RWPE1 (cell line): ENCODE data around the gene OR2F2.

Experiments
- CTCF ChIA-PET: fragments of 350-600 bp; sonication (Branson Sonifier 250); formaldehyde crosslinking; extraction: SDS; loops from one replicate; lab custom pipeline; 2021; lab: Yijun Ruan, JAX
- POLR2A ChIA-PET: fragments of 400-600 bp; formaldehyde crosslinking; extraction: SDS; loops from one replicate; lab custom pipeline; 2020; ENCODE audit warnings: antibody characterized with exemption; ENCODE audit not compliant: low non-redundant PET; lab: Yijun Ruan, JAX
- DNase-seq: peaks from one replicate; pipeline ENCODE4 v3.0.0; 2012; ENCODE audit warnings: low spot score
- H3K27ac ChIP-seq: fragments of 450-650 bp; 2 replicates; pipeline ENCODE4 v1.5.1; 2017
- TF ChIP-seq, protein P1 (sequence below): fragments of 450-650 bp; conservative IDR thresholded peaks from 2 replicates; pipeline ENCODE4 v1.5.1; 2017; ENCODE audit warnings: low read depth, mild to moderate bottlenecking

The OR2F2 gene

GRCh38 chr7:143936087-143937009, 1.3 kb downstream of the OR2F2 start:
- no peak overlapping the region for H3K27ac ChIP-seq
- TF ChIP-seq, protein P1, sequence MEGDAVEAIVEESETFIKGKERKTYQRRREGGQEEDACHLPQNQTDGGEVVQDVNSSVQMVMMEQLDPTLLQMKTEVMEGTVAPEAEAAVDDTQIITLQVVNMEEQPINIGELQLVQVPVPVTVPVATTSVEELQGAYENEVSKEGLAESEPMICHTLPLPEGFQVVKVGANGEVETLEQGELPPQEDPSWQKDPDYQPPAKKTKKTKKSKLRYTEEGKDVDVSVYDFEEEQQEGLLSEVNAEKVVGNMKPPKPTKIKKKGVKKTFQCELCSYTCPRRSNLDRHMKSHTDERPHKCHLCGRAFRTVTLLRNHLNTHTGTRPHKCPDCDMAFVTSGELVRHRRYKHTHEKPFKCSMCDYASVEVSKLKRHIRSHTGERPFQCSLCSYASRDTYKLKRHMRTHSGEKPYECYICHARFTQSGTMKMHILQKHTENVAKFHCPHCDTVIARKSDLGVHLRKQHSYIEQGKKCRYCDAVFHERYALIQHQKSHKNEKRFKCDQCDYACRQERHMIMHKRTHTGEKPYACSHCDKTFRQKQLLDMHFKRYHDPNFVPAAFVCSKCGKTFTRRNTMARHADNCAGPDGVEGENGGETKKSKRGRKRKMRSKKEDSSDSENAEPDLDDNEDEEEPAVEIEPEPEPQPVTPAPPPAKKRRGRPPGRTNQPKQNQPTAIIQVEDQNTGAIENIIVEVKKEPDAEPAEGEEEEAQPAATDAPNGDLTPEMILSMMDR = no peak
- POLR2A ChIA-PET = no interaction called here
- CTCF ChIA-PET = interaction anchor here (0.6 kb wide), 1 partner anchor 9 kb away, joined by 3 read pairs; no protein-coding TSS in a partner anchor
- no peak for DNase-seq

DNA sequence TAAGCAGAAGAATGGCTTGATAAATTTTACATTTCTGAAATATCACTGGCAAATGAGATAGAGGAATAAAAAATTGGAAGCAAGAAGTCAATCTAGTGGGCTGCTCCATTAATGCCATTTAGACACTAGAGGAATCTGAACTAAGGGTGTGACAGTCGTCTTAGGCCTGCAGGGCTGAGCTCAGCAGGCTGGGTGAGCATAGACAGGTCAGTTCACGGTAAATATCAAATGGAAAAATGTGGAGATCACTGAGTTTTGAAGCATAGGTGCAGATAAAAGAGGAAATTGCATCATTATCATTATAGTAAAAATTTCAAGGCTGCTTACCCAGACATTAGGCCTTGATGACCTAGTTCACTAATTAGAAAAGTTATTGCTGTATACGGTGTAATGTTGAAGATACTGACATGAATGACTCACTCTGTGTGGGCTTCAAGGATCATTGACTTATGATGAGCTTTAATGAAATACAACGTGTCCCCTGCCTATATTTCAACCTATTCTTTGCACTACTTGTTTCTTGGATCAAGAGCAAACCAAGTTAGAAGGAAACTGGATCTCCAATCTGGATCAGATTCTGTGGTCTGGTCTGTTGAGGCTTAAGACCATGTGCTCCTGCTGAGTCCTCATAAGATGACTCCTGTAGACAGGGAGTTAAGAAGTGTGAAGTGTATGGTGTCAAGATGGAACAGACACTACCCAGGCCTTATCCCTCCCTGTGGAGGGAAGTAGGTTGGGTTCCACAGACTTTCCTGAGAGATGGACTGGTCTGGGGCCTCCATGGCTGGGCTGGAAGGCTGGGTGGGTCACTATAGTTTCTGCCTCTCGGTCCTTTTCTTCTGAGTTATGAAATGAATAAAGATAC, 3.6 kb downstream of the OR2F2 start:
- POLR2A ChIA-PET = no interaction called here
- TF ChIP-seq, protein P1 = no peak
- CTCF ChIA-PET = no interaction called here
- no peak for DNase-seq
- no peak overlapping the region for H3K27ac ChIP-seq

- ChIA-PET CTCF (interaction anchor here (0.6 kb wide), 1 partner anchor 9 kb away, joined by 3 read pairs; no protein-coding TSS in a partner anchor), POLR2A (no interaction called here)
- no peak for DNase-seq
- TF ChIP-seq, protein P1 = no peak
- H3K27ac ChIP-seq = no peak overlapping the region
These were observed 10.4 kb downstream of the OR2F2 start for GRCh38 chr7:143945423-143945822.

DNA sequence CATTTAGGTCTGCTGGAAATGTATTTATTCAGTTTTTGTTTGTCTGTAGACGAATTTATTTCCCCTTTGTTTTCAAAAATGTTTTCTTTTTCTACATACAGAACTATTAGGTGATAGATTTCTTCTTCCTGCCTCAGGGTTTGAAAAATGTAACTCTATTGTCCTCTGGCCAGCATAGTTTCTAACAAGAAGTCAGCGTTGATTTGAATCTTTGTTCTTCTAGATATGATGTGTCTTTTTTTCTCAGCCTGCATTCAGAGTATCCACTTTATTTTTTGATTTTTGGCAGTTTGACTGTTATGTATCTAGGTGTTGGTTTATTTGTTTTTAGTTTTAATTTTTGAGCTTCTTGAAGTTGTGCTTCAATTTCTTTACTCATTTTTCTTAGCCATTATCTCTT, 12.1 kb downstream of the OR2F2 start:
- TF ChIP-seq, protein P1 = no peak
- H3K27ac ChIP-seq = no peak overlapping the region
- no peak for DNase-seq
- POLR2A ChIA-PET = no interaction called here
- CTCF ChIA-PET = no interaction called here

- no peak for DNase-seq
- CTCF ChIA-PET = no interaction called here
- TF ChIP-seq, protein P1 = no peak
- POLR2A ChIA-PET = no interaction called here
- no peak overlapping the region for H3K27ac ChIP-seq
These were observed 13.7 kb downstream of the OR2F2 start for GRCh38 chr7:143948733-143949132.

DNA sequence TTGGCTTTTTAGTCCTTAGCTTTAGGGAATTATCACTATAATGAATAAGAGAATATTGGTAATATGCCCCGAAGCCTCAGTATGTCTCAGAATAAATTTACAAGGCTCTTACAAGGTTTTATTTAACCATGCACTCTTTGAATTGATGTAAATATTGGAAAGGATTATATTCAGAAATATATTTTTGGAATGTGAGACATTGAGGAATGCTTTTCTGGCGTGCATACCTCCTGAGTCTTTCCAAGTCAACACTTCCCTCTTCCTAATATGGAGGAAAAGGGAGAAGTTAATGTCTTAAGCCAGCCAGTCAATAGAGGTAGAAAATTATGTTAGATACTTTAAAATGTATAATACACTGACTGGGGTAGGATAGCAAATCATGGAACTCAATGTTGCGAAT, 18.4 kb downstream of the OR2F2 start:
- TF ChIP-seq, protein P1 = no peak
- DNase-seq = no peak
- POLR2A ChIA-PET = no interaction called here
- H3K27ac ChIP-seq = no peak overlapping the region
- CTCF ChIA-PET = no interaction called here
